Smooth muscle cell (in vitro differentiated cells): ENCODE data around the gene GSTM2. TPM values are rescaled to one million over a fixed set of nuclear protein-coding genes. Genes with fewer than 3 reads are reported as not detected.
A peak's percentile ranks its signal among the peaks of the same experiment; 100 is the strongest.

Source experiments
- DNase-seq: peaks from one replicate; lab custom pipeline; 2025; ENCODE audit not compliant: unreplicated experiment; lab: John Stamatoyannopoulos, UW
- H2AFZ ChIP-seq: fragments of 200-600 bp; sonication (generic); 2 replicates; pipeline ENCODE4 v1.6.0; 2016; ENCODE audit warnings: antibody characterized with exemption, low read depth, mild to moderate bottlenecking
- H3F3A ChIP-seq: fragments of 200-600 bp; sonication (generic); 2 replicates; pipeline ENCODE4 v1.6.0; 2017; ENCODE audit warnings: antibody characterized with exemption, low read depth
- H3K27ac ChIP-seq: fragments of 200-600 bp; sonication (generic); 2 replicates; pipeline ENCODE4 v1.5.1; 2016; ENCODE audit warnings: low read depth, mild to moderate bottlenecking
- H3K27me3 ChIP-seq: fragments of 200-600 bp; sonication (generic); 2 replicates; pipeline ENCODE4 v1.6.1; 2016; ENCODE audit warnings: low read depth, mild to moderate bottlenecking
- H3K36me3 ChIP-seq: fragments of 200-600 bp; sonication (generic); 2 replicates; pipeline ENCODE4 v1.5.1; 2016; ENCODE audit warnings: low read depth
- H3K4me1 ChIP-seq: fragments of 200-600 bp; sonication (generic); 2 replicates; pipeline ENCODE4 v1.5.1; 2016; ENCODE audit warnings: low read depth
- H3K4me2 ChIP-seq: fragments of 200-600 bp; sonication (generic); 2 replicates; pipeline ENCODE4 v1.6.0; 2016; ENCODE audit warnings: mild to moderate bottlenecking
- H3K4me3 ChIP-seq: fragments of 200-600 bp; sonication (generic); 2 replicates; pipeline ENCODE4 v1.5.1; 2016; ENCODE audit warnings: mild to moderate bottlenecking
- H3K79me2 ChIP-seq: fragments of 200-600 bp; sonication (generic); 2 replicates; pipeline ENCODE4 v1.6.0; 2016; ENCODE audit warnings: low read depth, mild to moderate bottlenecking
- H3K9ac ChIP-seq: fragments of 200-600 bp; sonication (generic); 2 replicates; pipeline ENCODE4 v1.6.0; 2016; ENCODE audit warnings: low read depth
- H3K9me3 ChIP-seq: fragments of 200-600 bp; sonication (generic); replicated peaks from 2 replicates; pipeline ENCODE4 v1.5.1; 2016; ENCODE audit warnings: low read depth
- H4K20me1 ChIP-seq: fragments of 200-600 bp; sonication (generic); 2 replicates; pipeline ENCODE4 v1.6.0; 2016; ENCODE audit warnings: low read depth
- WGBS: methylation state at CpG from one replicate; pipeline ENCODE4 v1.1.7; 2016; ENCODE audit warnings: low lambda C conversion rate; 5-methylcytosine and 5-hydroxymethylcytosine counted together
- polyA plus RNA-seq: library from polyadenylated mRNA; unstranded; fragments of >200 nt; fragmentation: Nextera tagmentation; extraction: Ambion mirVana; gene quantifications from 2 replicates; pipeline ENCODE4 v1.2.1, GENCODE V29; 2016
- total RNA-seq: library from RNA; depleted of rRNA; stranded (reverse); fragments of >200 nt; gene quantifications from 2 replicates; pipeline ENCODE4 v1.2.3, GENCODE V29; 2014
- TF ChIP-seq, protein P1 (sequence below): fragments of 200-600 bp; sonication (generic); IDR thresholded peaks from 2 replicates; pipeline ENCODE4 v1.5.1; 2017; ENCODE audit warnings: borderline replicate concordance, mild to moderate bottlenecking, antibody characterized with exemption; ENCODE audit not compliant: insufficient read depth, poor library complexity, severe bottlenecking

GSTM2 gene
- total RNA-seq (29.2 and 30.3 TPM in 2 replicates), polyA plus RNA-seq (41.2 and 43.8 TPM in 2 replicates)

DNA sequence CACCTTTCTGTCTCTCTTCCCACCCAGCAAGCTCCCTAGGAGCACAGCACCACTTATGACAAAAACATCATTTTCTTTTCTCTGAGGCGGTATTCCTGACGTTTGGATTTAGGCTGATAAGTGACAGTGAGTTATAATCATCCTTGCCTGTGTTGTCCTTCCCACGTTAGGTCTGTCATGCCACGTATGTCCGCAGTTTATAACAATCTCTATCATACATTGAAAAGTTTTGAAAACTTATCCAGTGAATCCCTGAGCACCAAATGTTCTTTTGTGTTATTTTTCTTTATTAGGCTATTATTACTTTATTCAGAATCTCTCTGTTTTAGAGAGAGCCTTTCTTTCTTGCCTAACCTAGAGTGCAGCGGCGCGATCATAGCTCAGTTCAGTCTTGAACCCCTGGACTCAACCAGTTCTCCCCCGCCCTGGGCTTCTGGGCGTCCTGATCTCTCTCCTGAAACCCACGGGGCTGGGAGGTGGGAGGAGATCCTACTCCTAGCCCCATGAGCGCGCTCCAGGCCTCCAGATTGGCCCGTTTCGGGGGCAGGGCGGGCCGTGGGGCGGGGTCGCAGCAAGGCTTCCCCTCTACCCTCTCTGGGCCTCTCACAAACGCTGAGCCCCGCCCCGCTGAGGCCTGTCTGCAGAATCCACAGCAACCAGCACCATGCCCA lies at the start of gene GSTM2:
TSS of gene GSTM2 (plus strand) at position 606 of the 671 bp plus-strand sequence. CDS start at position 665, 59 bp downstream.
- Histone ChIP-seq H3K27ac (no peak within 1 kb of the TSS), H4K20me1 (no peaks in the 10 kb centered on the region), H3K4me1 (peaks cover 10% of the 10 kb centered on the region), H3K4me3 (peak within 1 kb of the TSS; percentile 63), H3F3A (no peaks in the 10 kb centered on the region), H3K9me3 (no peaks in the 10 kb centered on the region), H3K79me2 (no peaks in the 10 kb centered on the region), H3K9ac (peak within 1 kb of the TSS; percentile 22), H3K27me3 (no peaks in the 10 kb centered on the region), H3K4me2 (peak within 1 kb of the TSS; percentile 92), H2AFZ (peak within 1 kb of the TSS; percentile 97), H3K36me3 (no peaks in the 10 kb centered on the region)
- 17% methylated on average over 16 of the region's 22 CpGs for WGBS
- DNase-seq = peak; percentile 70
- TF ChIP-seq, protein P1, sequence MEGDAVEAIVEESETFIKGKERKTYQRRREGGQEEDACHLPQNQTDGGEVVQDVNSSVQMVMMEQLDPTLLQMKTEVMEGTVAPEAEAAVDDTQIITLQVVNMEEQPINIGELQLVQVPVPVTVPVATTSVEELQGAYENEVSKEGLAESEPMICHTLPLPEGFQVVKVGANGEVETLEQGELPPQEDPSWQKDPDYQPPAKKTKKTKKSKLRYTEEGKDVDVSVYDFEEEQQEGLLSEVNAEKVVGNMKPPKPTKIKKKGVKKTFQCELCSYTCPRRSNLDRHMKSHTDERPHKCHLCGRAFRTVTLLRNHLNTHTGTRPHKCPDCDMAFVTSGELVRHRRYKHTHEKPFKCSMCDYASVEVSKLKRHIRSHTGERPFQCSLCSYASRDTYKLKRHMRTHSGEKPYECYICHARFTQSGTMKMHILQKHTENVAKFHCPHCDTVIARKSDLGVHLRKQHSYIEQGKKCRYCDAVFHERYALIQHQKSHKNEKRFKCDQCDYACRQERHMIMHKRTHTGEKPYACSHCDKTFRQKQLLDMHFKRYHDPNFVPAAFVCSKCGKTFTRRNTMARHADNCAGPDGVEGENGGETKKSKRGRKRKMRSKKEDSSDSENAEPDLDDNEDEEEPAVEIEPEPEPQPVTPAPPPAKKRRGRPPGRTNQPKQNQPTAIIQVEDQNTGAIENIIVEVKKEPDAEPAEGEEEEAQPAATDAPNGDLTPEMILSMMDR = no peak

DNA sequence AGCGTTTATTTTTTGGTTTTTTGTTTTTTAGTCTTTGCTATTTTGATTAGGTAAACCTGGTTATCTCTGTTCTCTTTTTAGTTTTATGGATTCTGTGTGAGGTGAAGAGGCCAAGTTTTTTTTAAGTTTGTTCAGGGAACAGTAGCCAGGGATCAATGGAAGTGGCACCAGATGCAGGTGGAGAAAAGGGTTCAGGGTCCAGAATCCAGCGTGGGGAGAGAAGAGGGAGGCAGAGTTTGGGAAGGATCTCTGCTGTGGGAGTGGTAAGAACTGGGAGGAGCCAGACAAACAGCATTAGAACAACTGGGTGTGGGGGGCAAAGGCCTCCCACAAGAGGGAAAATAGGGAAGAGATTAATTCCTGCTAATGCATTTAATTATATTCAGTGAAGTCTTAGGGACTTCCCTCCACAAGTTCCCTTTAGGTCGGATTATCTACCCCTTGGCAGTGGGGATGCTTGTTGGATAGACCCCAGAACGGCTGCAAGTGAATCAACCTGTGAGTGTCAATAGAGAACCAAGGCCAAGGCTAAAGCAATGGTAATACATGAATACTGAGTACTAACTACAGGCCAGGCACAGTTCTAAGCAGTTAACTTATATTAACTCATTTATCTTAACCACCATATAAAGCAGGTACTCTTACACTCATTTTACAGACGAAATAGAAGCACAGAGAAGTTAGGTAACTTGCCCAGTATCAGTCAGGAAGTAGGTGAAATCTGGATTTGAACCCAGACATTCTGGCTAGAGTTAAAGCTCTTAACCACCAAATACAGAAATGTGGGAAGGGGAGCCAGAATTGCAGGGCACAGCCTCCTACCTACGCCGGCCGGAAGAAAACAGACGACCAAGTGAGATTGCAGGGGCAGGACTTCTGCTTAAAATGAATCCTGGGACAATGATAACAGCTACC lies 48.9 kb upstream of the GSTM2 start:
- H3K27ac ChIP-seq = peak overlapping the region; percentile 95
- peaks cover 30% of the 10 kb centered on the region for H4K20me1 ChIP-seq
- DNase-seq = no peak
- H3K36me3 ChIP-seq = no peaks in the 10 kb centered on the region
- 48% methylated on average over 9 of the region's 9 CpGs for WGBS
- H3K27me3 ChIP-seq = no peaks in the 10 kb centered on the region
- peaks cover 17% of the 10 kb centered on the region for H3K4me1 ChIP-seq
- TF ChIP-seq, protein P1 = no peak
- peak overlapping the region; percentile 96 for H3K4me2 ChIP-seq
- H3F3A ChIP-seq = peaks cover 7% of the 10 kb centered on the region
- H3K9me3 ChIP-seq = no peaks in the 10 kb centered on the region
- H3K9ac ChIP-seq = peak overlapping the region; percentile 96
- H3K79me2 ChIP-seq = peaks cover 40% of the 10 kb centered on the region
- H2AFZ ChIP-seq = no peak overlapping the region
- H3K4me3 ChIP-seq = peak overlapping the region; percentile 83

DNA sequence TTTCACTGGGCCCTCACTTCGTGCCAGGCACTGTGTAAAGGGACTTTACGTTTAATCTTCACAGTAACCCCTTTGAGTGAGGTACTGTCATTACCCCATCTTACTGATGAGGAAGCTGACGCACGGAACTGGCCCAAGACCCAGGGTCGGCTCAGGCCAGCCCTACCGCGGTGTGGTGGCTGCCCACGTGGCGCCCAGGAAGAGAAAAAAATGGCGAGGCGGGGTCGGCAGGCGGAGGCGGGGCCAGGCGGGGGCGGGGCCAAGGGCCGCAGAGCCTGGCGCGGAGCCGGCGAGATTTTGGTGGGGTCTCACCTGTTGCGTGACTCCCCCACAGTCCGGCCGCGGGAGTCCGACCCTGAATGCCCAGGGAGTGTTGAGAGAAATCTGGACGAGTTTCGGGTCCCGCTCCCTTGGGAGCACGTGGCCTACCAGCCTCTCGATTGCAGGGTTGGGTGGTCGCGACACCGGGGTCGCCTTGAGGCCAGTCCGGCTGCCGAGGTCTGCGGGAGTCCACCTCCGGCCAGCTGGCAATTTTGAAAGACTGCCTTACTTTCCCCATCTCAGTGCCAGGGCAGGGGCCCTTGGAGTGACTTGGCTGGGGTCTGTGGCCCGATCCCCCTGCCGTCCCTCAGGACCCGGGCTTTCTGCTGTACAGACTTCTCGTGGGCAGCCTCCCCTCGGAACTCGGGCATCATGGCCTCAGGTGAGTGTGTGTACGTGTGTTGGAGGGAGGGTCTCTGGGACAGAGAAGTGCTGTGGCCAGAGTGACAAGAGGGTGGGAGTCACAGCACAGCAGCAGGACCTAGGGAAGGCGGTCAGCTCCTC lies 48.1 kb upstream of the GSTM2 start, which contains the start of the genes AMPD2 and GNAT2:
TSS of gene AMPD2 (plus strand) at position 262 of the 825 bp plus-strand sequence. CDS start 1,339 bp downstream, outside the sequence.
TSS of gene GNAT2 (minus strand) at position 41 of the 825 bp plus-strand sequence. CDS start 6,746 bp downstream, outside the sequence.
- 2% methylated on average over 46 of the region's 47 CpGs for WGBS
- peaks cover 49% of the 10 kb centered on the region for H3K79me2 ChIP-seq

More for the DNA sequence above, 48.1 kb upstream of the GSTM2 start, which contains the start of the genes AMPD2 and GNAT2:
- Histone ChIP-seq H3K9me3 (no peaks in the 10 kb centered on the region), H3K4me2 (peak within 1 kb of the TSS; percentile 96), H4K20me1 (peaks cover 38% of the 10 kb centered on the region), H3K4me3 (peak within 1 kb of the TSS; percentile 83), H3K4me1 (peaks cover 17% of the 10 kb centered on the region), H3K27ac (peak within 1 kb of the TSS; percentile 95), H3K36me3 (no peaks in the 10 kb centered on the region), H2AFZ (peak within 1 kb of the TSS; percentile 14), H3K9ac (peak within 1 kb of the TSS; percentile 96), H3F3A (peaks cover 7% of the 10 kb centered on the region), H3K27me3 (no peaks in the 10 kb centered on the region)
- peak; percentile 32 for DNase-seq
- TF ChIP-seq, protein P1 = no peak
